Pons (tissue), 1 donor: ENCODE data around the gene AIG1.
A peak's percentile ranks its signal among the peaks of the same experiment; 100 is the strongest.
"Not testable (repeated sequence)": the region's sequence is repeated elsewhere in the genome, so short reads cannot be mapped to it uniquely, and the experiment has no call there.

Source experiments
- DNase-seq: peaks from one replicate; pipeline ENCODE4 v3.0.0-alpha.2; 2016; ENCODE audit warnings: low spot score

Gene AIG1

GRCh38 chr6:143270026-143270425, 209.3 kb downstream of the AIG1 start:
- no peak for DNase-seq

GRCh38 chr6:143271024-143271423, 210.3 kb downstream of the AIG1 start:
- DNase-seq, result peak; percentile 51

- DNase-seq, result peak; percentile 51
Observed at GRCh38 chr6:143276436-143276835, 215.7 kb downstream of the AIG1 start.

- no peak for DNase-seq
Observed at GRCh38 chr6:143279385-143279784, 218.7 kb downstream of the AIG1 start.

GRCh38 chr6:143283887-143284645, 223.4 kb downstream of the AIG1 start:
- no peak for DNase-seq

- no peak for DNase-seq
Observed at GRCh38 chr6:143286251-143286795, 225.6 kb downstream of the AIG1 start.

- DNase-seq, result no peak
Observed at GRCh38 chr6:143288923-143289322, 228.2 kb downstream of the AIG1 start.

- DNase-seq, result no peak
Observed at GRCh38 chr6:143290206-143290605, 229.5 kb downstream of the AIG1 start.

GRCh38 chr6:143293523-143293922, 232.8 kb downstream of the AIG1 start:
- DNase-seq, result no peak

GRCh38 chr6:143294265-143294860, 233.7 kb downstream of the AIG1 start:
- DNase-seq, result no peak

GRCh38 chr6:143295932-143296331, 235.2 kb downstream of the AIG1 start:
- DNase-seq, result no peak

- no peak for DNase-seq
Observed at GRCh38 chr6:143298071-143298470, 237.4 kb downstream of the AIG1 start.

- no peak for DNase-seq
Observed at GRCh38 chr6:143299253-143300166, 238.8 kb downstream of the AIG1 start.

GRCh38 chr6:143301188-143301587, 240.5 kb downstream of the AIG1 start:
- no peak for DNase-seq

- not testable (repeated sequence) for DNase-seq
Observed at GRCh38 chr6:143307760-143308159, 247.1 kb downstream of the AIG1 start.

GRCh38 chr6:143313163-143313562, 252.5 kb downstream of the AIG1 start:
- DNase-seq, result no peak

- no peak for DNase-seq
Observed at GRCh38 chr6:143321491-143322086, 260.9 kb downstream of the AIG1 start.

GRCh38 chr6:143322386-143322785, 261.7 kb downstream of the AIG1 start:
- no peak for DNase-seq

GRCh38 chr6:143323729-143324470, 263.2 kb downstream of the AIG1 start:
- no peak for DNase-seq

GRCh38 chr6:143325379-143326140, 264.9 kb downstream of the AIG1 start:
- no peak for DNase-seq
